Measurements from ENCODE around the gene GALR2.

Gene GALR2

DNA sequence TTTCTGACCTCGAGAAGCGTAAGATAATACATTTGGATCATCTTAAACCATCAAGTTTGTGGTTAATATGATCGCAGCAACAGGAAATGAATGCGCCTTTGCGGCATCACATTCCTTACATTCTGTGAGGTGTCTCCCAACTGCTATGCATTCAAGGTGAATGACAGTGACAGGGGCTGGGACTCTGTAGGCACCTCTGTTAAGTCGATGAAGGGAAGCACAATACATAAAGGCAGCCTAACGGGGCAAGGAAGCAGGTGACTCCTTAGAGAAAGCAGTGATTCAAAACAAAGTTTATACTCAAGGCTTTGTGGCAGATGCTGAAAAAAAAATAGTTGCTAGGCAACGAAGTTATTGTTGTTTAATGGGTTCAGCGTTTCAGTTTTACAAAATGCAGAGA lies 25.9 kb upstream of the GALR2 start (continued):
- TF ChIP-seq ZNF565 (CRISPR knock-in tag; conservative IDR thresholded peaks at IDR 0.05; ENCODE audit: low read depth) (no peak), ZNF70 (CRISPR knock-in tag; IDR thresholded peaks at IDR 0.05) (no peak), CSDC2 (CRISPR knock-in tag; IDR thresholded peaks at IDR 0.05) (no peak), OSR1 (CRISPR knock-in tag; IDR thresholded peaks at IDR 0.05) (no peak), SNAI2 (CRISPR knock-in tag; IDR thresholded peaks at IDR 0.05) (no peak)

DNA sequence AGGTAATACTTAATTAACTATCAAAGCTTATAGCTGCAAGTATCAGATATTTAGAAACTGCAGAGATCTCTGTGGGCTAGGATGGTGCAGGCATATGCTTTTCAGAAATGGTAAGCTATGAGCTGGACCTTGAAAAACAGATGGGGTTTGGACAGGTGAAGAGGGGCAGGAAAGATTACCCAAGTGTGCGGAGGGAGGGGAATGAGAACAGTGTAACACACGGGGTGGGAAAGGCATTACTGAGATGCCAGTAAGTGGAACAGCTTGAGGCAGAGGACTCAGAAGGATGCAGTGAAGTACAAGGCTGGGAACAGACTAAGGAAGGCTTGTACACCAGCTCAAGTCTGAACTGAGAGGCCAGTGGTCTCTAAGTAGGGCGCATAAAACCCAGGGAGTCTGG lies 25.3 kb upstream of the GALR2 start:
- peak; percentile 15; the same call in 2 of the 3 replicates for ATAC-seq
- TF ChIP-seq RARB (CRISPR knock-in tag; IDR thresholded peaks at IDR 0.05) (no peak), PPARA (CRISPR knock-in tag; IDR thresholded peaks at IDR 0.05; ENCODE audit: borderline replicate concordance) (no peak), ZNF8 (CRISPR knock-in tag; IDR thresholded peaks at IDR 0.05) (no peak), TSHZ2 (CRISPR knock-in tag; IDR thresholded peaks at IDR 0.05) (no peak), ZNF70 (CRISPR knock-in tag; IDR thresholded peaks at IDR 0.05) (no peak), ZFP3 (CRISPR knock-in tag; IDR thresholded peaks at IDR 0.05) (no peak)
- TF ChIP-seq, protein P1, sequence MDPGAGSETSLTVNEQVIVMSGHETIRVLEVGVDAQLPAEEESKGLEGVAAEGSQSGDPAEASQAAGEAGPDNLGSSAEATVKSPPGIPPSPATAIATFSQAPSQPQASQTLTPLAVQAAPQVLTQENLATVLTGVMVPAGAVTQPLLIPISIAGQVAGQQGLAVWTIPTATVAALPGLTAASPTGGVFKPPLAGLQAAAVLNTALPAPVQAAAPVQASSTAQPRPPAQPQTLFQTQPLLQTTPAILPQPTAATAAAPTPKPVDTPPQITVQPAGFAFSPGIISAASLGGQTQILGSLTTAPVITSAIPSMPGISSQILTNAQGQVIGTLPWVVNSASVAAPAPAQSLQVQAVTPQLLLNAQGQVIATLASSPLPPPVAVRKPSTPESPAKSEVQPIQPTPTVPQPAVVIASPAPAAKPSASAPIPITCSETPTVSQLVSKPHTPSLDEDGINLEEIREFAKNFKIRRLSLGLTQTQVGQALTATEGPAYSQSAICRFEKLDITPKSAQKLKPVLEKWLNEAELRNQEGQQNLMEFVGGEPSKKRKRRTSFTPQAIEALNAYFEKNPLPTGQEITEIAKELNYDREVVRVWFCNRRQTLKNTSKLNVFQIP (CRISPR knock-in tag; IDR thresholded peaks at IDR 0.05; ENCODE audit: borderline replicate concordance, low read depth), result no peak

DNA sequence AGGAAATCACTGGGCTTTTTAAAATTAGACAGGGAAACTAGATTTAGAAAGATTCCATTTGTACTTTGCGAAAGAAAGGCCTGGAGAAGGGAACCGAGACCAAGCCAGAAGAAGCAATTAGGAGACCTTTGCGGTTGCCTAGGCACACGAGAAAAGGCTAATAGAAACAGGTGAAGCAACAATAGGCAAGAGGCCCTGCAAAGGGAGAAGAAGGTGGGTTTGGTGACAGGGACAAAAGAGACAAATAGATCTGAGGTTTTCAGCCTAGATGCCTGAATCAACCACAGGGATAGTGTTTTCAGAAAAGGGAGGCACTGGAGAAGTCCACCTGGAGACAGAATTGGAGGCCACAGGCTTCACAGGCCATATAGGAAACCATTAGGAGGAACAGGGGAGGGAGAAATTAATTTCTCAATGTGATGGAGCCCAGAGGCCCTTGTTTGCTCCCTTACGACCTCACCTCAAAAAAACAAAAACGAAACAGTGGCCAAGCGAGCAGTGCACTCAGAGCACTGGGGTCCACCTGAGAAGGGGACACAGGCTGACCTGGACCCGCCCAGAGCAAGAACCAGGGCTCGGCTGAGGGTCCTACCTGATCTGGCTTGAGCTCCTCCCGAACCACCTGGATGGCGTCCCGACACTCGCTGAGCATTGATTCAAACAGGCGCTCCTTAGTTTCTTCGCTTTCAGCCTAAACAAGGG lies 24.6 kb upstream of the GALR2 start:
- TF ChIP-seq TOX (CRISPR knock-in tag; IDR thresholded peaks at IDR 0.05; ENCODE audit: borderline replicate concordance) (no peak), TCF4 (CRISPR knock-in tag; IDR thresholded peaks at IDR 0.05; ENCODE audit: borderline replicate concordance) (no peak), ZNF565 (CRISPR knock-in tag; conservative IDR thresholded peaks at IDR 0.05; ENCODE audit: low read depth) (no peak), OSR1 (CRISPR knock-in tag; IDR thresholded peaks at IDR 0.05) (no peak), TSHZ2 (CRISPR knock-in tag; IDR thresholded peaks at IDR 0.05) (no peak), CREB5 (CRISPR knock-in tag; IDR thresholded peaks at IDR 0.05; ENCODE audit: low read depth) (no peak)
- TF ChIP-seq, protein P1 (CRISPR knock-in tag; IDR thresholded peaks at IDR 0.05; ENCODE audit: borderline replicate concordance, low read depth), result no peak
- ATAC-seq, result no peak
